K562 (cell line): ENCODE measurements around the gene CNTN2. TPM values are rescaled to one million over a fixed set of nuclear protein-coding genes. Genes with fewer than 3 reads are reported as not detected.

Source experiments
- ATAC-seq: fragments of 200-7000 bp; cut with Tn5 transposase; 3 replicates; pipeline ENCODE4 v1.9.1; 2020; ENCODE audit warnings: moderate library complexity
- BruUV-seq: library from RNA; stranded (reverse); fragments of 400-500 nt; replicated peaks from 2 replicates; lab custom pipeline; 2021; lab: Mats Ljungman, UMichigan
- CTCF ChIA-PET: fragments of 300-600 bp; formaldehyde crosslinking; extraction: SDS; loops from one replicate; lab custom pipeline; 2021; ENCODE audit warnings: low intra/inter-chr PET ratio; lab: Yijun Ruan, JAX
- POLR2A ChIA-PET: fragments of 300-600, 350-650 bp; sonication (Branson Sonifier 250); formaldehyde crosslinking; extraction: SDS; loops from one replicate; lab custom pipeline; 2021; ENCODE audit warnings: antibody characterized with exemption, inconsistent platforms; lab: Yijun Ruan, JAX
- DNase-seq, 4 experiments: peaks; one replicate each; pipeline versions ENCODE4 v3.0.0 to v3.0.0-alpha.2; 2011 to 2018; ENCODE audit warnings: low spot score in 3 of 4, mixed read lengths in 3 of 4; ENCODE audit errors: extremely low read depth in 1 of 4
- FAIRE-seq: peaks from 2 replicates; lab custom pipeline; 2011; peaks lifted over from hg19 to GRCh38; lab: Jason Lieb, UNC
- H2AFZ ChIP-seq: 2 replicates; pipeline ENCODE4 v1.6.0; 2011; ENCODE audit warnings: low read depth, low read length, control low read depth, inconsistent platforms
- H3K27ac ChIP-seq: fragments of 200-600 bp; 3 replicates; pipeline ENCODE4 v1.8.0; 2011; ENCODE audit warnings: low read depth, mild to moderate bottlenecking, control low read depth, inconsistent platforms, low read length, moderate library complexity, mixed read lengths; ENCODE audit errors: extremely low read depth
- H3K27me3 ChIP-seq, 2 experiments: fragments of 300-600 bp in 1 of 2; 2 replicates in 1 of 2; 3 replicates in 1 of 2; pipeline versions ENCODE4 v1.6.0 to v1.8.0; 2011; ENCODE audit warnings: inconsistent platforms in 2 of 2, low read length in 2 of 2, mild to moderate bottlenecking in 1 of 2, mixed read lengths in 1 of 2, moderate library complexity in 1 of 2; ENCODE audit not compliant: control insufficient read depth in 2 of 2, insufficient read depth in 2 of 2
- H3K36me3 ChIP-seq: fragments of 300-600 bp; 3 replicates; pipeline ENCODE4 v1.8.0; 2011; ENCODE audit warnings: mild to moderate bottlenecking, low read length, inconsistent platforms; ENCODE audit not compliant: control insufficient read depth, insufficient read depth
- H3K4me1 ChIP-seq, 2 experiments: fragments of 200-600 bp in 1 of 2; replicated peaks in 1 of 2; 2 replicates in 1 of 2; 3 replicates in 1 of 2; pipeline versions ENCODE4 v1.5.1 to v1.8.0; 2011; ENCODE audit warnings: inconsistent platforms in 2 of 2, low read length in 2 of 2, mild to moderate bottlenecking in 1 of 2, mixed read lengths in 1 of 2, moderate library complexity in 1 of 2; ENCODE audit not compliant: control insufficient read depth in 2 of 2, insufficient read depth in 2 of 2
- H3K4me2 ChIP-seq: 2 replicates; pipeline ENCODE4 v1.6.1; 2011; ENCODE audit warnings: low read length, control low read depth, inconsistent platforms, mixed read lengths; ENCODE audit not compliant: insufficient read depth
- H3K4me3 ChIP-seq: fragments of 200-600 bp; sonication (generic), shearing (Covaris generic); 2 replicates; pipeline ENCODE4 v1.5.1; 2016; ENCODE audit warnings: control low read depth, inconsistent platforms
- H3K79me2 ChIP-seq: fragments of 200-600 bp; 3 replicates; pipeline ENCODE4 v1.8.0; 2011; ENCODE audit warnings: low read length, inconsistent platforms; ENCODE audit not compliant: control insufficient read depth, insufficient read depth
- H3K9ac ChIP-seq, 2 experiments: 2 replicates each; pipeline versions ENCODE4 v1.6.0 to v1.6.1; 2011; ENCODE audit warnings: low read depth in 2 of 2, low read length in 2 of 2, control low read depth in 1 of 2, inconsistent platforms in 1 of 2, mild to moderate bottlenecking in 1 of 2, mixed read lengths in 1 of 2; ENCODE audit not compliant: insufficient read depth in 1 of 2
- H3K9me1 ChIP-seq: one replicate; pipeline ENCODE4 v1.6.0; 2011; ENCODE audit warnings: inconsistent platforms, mild to moderate bottlenecking, low read length, moderate library complexity; ENCODE audit not compliant: control insufficient read depth, insufficient read depth
- H3K9me3 ChIP-seq: replicated peaks from 2 replicates; pipeline ENCODE4 v1.5.1; 2011; ENCODE audit warnings: low read depth, low read length, inconsistent platforms; ENCODE audit not compliant: control insufficient read depth, insufficient read depth
- H4K20me1 ChIP-seq: replicated peaks from 2 replicates; pipeline ENCODE4 v1.6.1; 2011; ENCODE audit warnings: low read length, inconsistent platforms, mixed read lengths; ENCODE audit not compliant: control insufficient read depth, insufficient read depth
- ILF3 ChIP-seq: fragments of 450-650 bp; IDR thresholded peaks from 2 replicates; pipeline ENCODE4 v1.6.1; 2018; ENCODE audit warnings: antibody characterized with exemption, mild to moderate bottlenecking, moderate library complexity, borderline replicate concordance
- JUNB ChIP-seq: fragments of 450-650 bp; formaldehyde crosslinking; conservative IDR thresholded peaks from 2 replicates; pipeline ENCODE4 v1.4.0; 2020; ENCODE audit warnings: mild to moderate bottlenecking
- NR0B1 ChIP-seq: fragments of 450-650 bp; IDR thresholded peaks from one replicate; pipeline ENCODE4 v1.6.1; 2018; ENCODE audit warnings: mild to moderate bottlenecking, moderate library complexity; ENCODE audit not compliant: partially characterized antibody
- ZNF76 ChIP-seq: fragments of 250-450 bp; sonication (Bioruptor Pico); IDR thresholded peaks from 2 replicates; pipeline ENCODE4 v1.4.0; 2020; ENCODE audit warnings: mild to moderate bottlenecking, moderate library complexity, borderline replicate concordance
- WGBS: fragments of 100-300 bp; shearing (Covaris generic); methylation state at CpG from one replicate; pipeline ENCODE4 v1.1.6; 2016; ENCODE audit warnings: low coverage, mixed read lengths; ENCODE audit not compliant: insufficient coverage; ENCODE audit errors: missing lambda C conversion rate; 5-methylcytosine and 5-hydroxymethylcytosine counted together
- in situ Hi-C: fragments of 300-500 bp; cut with MboI; formaldehyde crosslinking; loops from 4 replicates; pipeline ENCODE4 v1.15.0; 2018; ENCODE audit warnings: inconsistent platforms, mixed read lengths
- intact Hi-C: fragments of 100-400 bp; cut with micrococcal nuclease; formaldehyde crosslinking; loops from 2 replicates; pipeline ENCODE4 v1.14.2; 2022
- polyA plus RNA-seq, 8 experiments: library from polyadenylated mRNA; depleted of rRNA in 4 of 8; stranded (reverse) in 5 of 8; unstranded in 3 of 8; fragments of >200 nt; fragmentation: Nextera tagmentation in 2 of 8; fragmentation: Illumina TruSeq in 1 of 8; extraction: Ambion mirVana in 2 of 8; extraction: Trizol in 1 of 8; gene quantifications; 2 replicates each; pipeline versions ENCODE4 v1.2.1 to v1.2.3, GENCODE V29; 2011 to 2014; ENCODE audit warnings: inconsistent platforms in 1 of 8, missing spikeins in 1 of 8
- total RNA-seq, 7 experiments: library from RNA; depleted of rRNA in 6 of 7; stranded (reverse); fragments of >200 nt in 6 of 7; fragmentation: Illumina TruSeq in 2 of 7; extraction: Trizol in 2 of 7; gene quantifications; 2 replicates each; pipeline versions ENCODE4 v1.2.1 to v1.2.3, GENCODE V29; 2011 to 2021; ENCODE audit warnings: low replicate concordance in 1 of 7
- TF ChIP-seq, protein P1 (sequence below): fragments of 450-650 bp; IDR thresholded peaks from 2 replicates; pipeline ENCODE4 v1.6.1; 2016

CNTN2 gene
- total and polyA plus RNA-seq, 9 of the 15 experiments (the other 6 are each of a cell fraction or from before 2014, with no cell fraction given): not detected

DNA sequence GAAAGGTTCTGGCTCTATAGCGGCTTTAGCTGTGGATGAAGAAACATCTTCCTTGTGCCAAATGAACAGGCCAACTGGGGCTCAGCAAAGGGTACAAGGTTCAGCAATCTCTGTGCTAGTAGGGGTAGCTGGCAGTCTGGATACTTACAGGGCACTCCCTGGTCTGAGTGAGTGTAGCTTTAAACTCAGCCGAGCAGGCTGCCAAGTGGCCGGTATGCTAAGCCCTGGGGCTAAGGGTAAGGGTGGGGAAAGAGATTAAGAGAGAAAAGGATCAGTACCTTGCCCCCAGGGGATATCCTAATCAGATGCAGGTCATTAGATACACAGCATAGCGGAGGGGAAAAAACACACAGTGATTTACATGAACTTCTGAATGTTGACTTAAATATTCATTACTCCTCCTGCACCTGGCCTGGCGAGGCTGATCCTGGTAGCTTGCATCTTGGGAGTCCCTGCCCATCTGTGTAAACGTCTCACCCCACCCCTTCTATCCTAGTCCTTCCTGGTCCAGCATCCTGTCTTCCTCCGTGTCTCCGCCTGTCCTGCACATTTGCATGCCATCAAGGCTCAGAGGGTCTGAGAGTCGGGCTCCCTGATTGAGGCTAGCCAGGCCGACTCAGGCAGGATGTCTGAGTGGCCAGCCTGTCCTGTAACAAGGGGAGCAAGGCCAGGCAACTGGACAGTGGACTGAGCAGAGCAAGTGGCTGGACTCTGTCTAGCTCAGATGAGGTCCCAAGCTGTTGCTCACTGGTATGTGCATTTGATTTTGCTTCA is 39.5 kb upstream of the CNTN2 start:
- no peaks in the 10 kb centered on the region for H3K9me3 ChIP-seq
- intact Hi-C loops: no loop called here
- no peak overlapping the region for H3K4me2 ChIP-seq
- no peak overlapping the region for H3K9ac ChIP-seq
- no peaks in the 10 kb centered on the region for H3K79me2 ChIP-seq
- in situ Hi-C loops: no loop called here
- no peak for ATAC-seq
- no peak overlapping the region for H3K27ac ChIP-seq
- no peak overlapping the region for H3K4me3 ChIP-seq
- no peaks in the 10 kb centered on the region for H3K9me1 ChIP-seq
- WGBS: under 1% methylated on average over 10 of the region's 10 CpGs
- FAIRE-seq: no peak
- H2AFZ ChIP-seq: no peak overlapping the region
- no peaks in the 10 kb centered on the region for H3K4me1 ChIP-seq
- ChIA-PET CTCF (no interaction called here), POLR2A (interaction anchor here (0.8 to 2.7 kb wide), 2 partner anchors 10 to 18 kb away, joined by 3 to 7 read pairs; no protein-coding TSS in a partner anchor)
- 0 out of 2 replicates have a peak, but pooled peaks cover 17% of the 10 kb centered on the region for H4K20me1 ChIP-seq
- TF ChIP-seq ZNF76 (CRISPR knock-in tag) (no peak), ILF3 (no peak)
- no peaks in the 10 kb centered on the region for H3K36me3 ChIP-seq
- peaks cover 66 to 91% of the 10 kb centered on the region in 2 experiments for H3K27me3 ChIP-seq
- no peak for DNase-seq
- no TSS peak for BruUV-seq

GRCh38 chr1:205004351-205004750 is 38.7 kb upstream of the CNTN2 start:
- DNase-seq: no peak
- Histone ChIP-seq H3K9me1 (no peaks in the 10 kb centered on the region), H2AFZ (no peak overlapping the region), H3K9me3 (no peaks in the 10 kb centered on the region), H3K27ac (no peak overlapping the region), H3K4me3 (no peak overlapping the region), H3K4me1 (no peaks in the 10 kb centered on the region), H3K4me2 (no peak overlapping the region), H3K36me3 (no peaks in the 10 kb centered on the region), H3K79me2 (no peaks in the 10 kb centered on the region), H3K27me3 (peaks cover 72 to 94% of the 10 kb centered on the region in 2 experiments), H3K9ac (no peak overlapping the region), H4K20me1 (0 out of 2 replicates have a peak, but pooled peaks cover 23% of the 10 kb centered on the region)
- ChIA-PET CTCF (no interaction called here), POLR2A (interaction anchor here (0.5 kb wide), 1 partner anchor 115 kb away, joined by 3 read pairs; no protein-coding TSS in a partner anchor)
- intact Hi-C loops (no loop called here), in situ Hi-C loops (no loop called here)
- no TSS peak for BruUV-seq
- no peak for TF ChIP-seq JUNB (CRISPR knock-in tag)
- TF ChIP-seq NR0B1: no peak
- TF ChIP-seq, protein P1, sequence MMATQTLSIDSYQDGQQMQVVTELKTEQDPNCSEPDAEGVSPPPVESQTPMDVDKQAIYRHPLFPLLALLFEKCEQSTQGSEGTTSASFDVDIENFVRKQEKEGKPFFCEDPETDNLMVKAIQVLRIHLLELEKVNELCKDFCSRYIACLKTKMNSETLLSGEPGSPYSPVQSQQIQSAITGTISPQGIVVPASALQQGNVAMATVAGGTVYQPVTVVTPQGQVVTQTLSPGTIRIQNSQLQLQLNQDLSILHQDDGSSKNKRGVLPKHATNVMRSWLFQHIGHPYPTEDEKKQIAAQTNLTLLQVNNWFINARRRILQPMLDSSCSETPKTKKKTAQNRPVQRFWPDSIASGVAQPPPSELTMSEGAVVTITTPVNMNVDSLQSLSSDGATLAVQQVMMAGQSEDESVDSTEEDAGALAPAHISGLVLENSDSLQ: no peak
- WGBS: 3% methylated on average over 3 of the region's 3 CpGs
- ATAC-seq: no peak
- FAIRE-seq: no peak
